Activated naive CD4-positive, alpha-beta T cell treated with anti-CD3 and anti-CD28 coated beads, Interleukin-2, amount 10 ng/mL, durations not matched to agents 7 days and 5 days (primary cell): ENCODE measurements around the gene SLA2.
"Not testable (repeated sequence)": the region's sequence is repeated elsewhere in the genome, so short reads cannot be mapped to it uniquely, and the experiment has no call there.

ENCODE experiments used
- CTCF ChIA-PET: fragments of 350-600 bp; sonication (Branson Sonifier 250); formaldehyde crosslinking; loops from one replicate; lab custom pipeline; 2021; ENCODE audit warnings: antibody characterized with exemption; lab: Charles Lee
- DNase-seq: peaks from one replicate; pipeline ENCODE4 v3.0.0-alpha.2; 2020
- H3K27ac Mint-ChIP-seq: one replicate; pipeline ENCODE4 v1.8.0; 2021; ENCODE audit warnings: mild to moderate bottlenecking, moderate library complexity, mixed read lengths
- H3K27me3 Mint-ChIP-seq: one replicate; pipeline ENCODE4 v1.8.0; 2021; ENCODE audit warnings: mild to moderate bottlenecking, mixed read lengths
- H3K36me3 Mint-ChIP-seq: one replicate; pipeline ENCODE4 v1.8.0; 2021; ENCODE audit warnings: mixed read lengths
- H3K4me1 Mint-ChIP-seq: one replicate; pipeline ENCODE4 v1.8.0; 2021; ENCODE audit warnings: mixed read lengths
- H3K4me3 Mint-ChIP-seq: one replicate; pipeline ENCODE4 v1.8.0; 2021; ENCODE audit warnings: mild to moderate bottlenecking, moderate library complexity, mixed read lengths
- H3K9me3 Mint-ChIP-seq: one replicate; pipeline ENCODE4 v1.8.0; 2021; ENCODE audit warnings: mixed read lengths

The SLA2 gene

DNA sequence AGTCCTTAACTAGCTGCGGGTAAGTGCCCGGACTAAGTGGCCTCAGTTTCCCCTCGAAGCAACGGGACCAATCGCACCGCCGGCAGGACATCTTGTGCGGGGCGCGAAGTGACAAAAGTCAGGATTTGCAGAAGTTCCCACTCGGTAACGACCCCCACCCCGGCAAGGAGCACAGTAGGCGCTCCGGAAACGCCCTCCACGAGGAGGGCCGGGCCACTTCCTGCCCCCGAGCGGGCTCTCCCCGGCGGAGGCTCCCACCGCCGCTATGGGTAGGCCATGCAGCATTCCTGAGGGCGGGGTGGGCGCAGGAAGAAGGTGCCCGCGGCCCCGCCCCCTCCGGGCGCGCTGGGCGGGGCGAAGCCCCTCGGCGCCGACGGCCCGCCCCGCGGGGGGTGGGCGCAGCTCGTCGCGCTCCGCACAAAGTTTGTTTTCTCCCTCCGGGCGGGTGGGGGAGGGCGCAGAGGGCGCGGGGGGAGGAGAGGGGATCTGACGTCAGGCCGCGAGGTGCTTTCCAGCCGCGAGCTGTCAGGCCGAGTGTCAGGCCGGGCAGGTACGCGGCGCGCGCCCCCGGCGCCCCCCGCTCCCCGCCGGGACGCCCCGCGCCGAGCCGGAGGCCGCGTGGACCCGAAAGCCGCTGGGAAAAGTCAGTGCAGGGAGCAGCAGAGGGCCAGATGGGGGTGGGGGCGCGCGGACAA, 72.7 kb downstream of the SLA2 start, which contains the start of gene TGIF2:
Gene TGIF2, plus strand, starts transcription at position 495 of the 695 bp plus-strand sequence. CDS start 5,178 bp downstream, outside the sequence.
- peak within 1 kb of the TSS; percentile 87 for H3K4me3 Mint-ChIP-seq
- no peaks in the 10 kb centered on the region for H3K9me3 Mint-ChIP-seq

DNA sequence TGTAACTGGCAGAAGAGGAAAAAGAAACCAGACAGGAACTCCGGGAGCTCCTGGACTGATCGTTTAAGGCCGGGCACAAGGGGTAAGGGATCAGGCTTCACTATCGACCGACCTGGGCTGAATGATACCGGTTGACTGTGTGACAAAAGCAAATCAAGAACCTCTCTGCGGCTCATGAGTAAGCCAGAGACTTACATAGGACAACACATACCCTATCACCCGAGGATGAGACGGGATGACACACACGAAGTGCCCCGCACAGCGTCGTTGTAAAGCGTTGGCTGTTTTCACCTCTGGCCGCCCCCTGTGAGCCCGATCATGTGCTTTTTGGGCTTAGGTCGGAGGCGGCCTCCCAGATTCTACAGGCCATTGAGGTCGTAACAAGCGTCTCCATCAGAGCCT, 73.3 kb downstream of the SLA2 start:
- H3K4me1 Mint-ChIP-seq, result peaks cover 37% of the 10 kb centered on the region
- H3K4me3 Mint-ChIP-seq, result peak overlapping the region; percentile 77
- peak overlapping the region; percentile 98 for H3K27ac Mint-ChIP-seq
- CTCF ChIA-PET, result interaction anchor here (1.4 kb wide), 1 partner anchor 19 kb away, joined by 4 read pairs; no protein-coding TSS in a partner anchor
- peaks cover 16% of the 10 kb centered on the region for H3K36me3 Mint-ChIP-seq
- peaks cover 5% of the 10 kb centered on the region for H3K27me3 Mint-ChIP-seq
- no peaks in the 10 kb centered on the region for H3K9me3 Mint-ChIP-seq
- peak; percentile 63 for DNase-seq

More for the DNA sequence above, 72.7 kb downstream of the SLA2 start, which contains the start of gene TGIF2:
- peaks cover 16% of the 10 kb centered on the region for H3K36me3 Mint-ChIP-seq
- CTCF ChIA-PET, result interaction anchor here (0.7 to 1.4 kb wide), 2 partner anchors 11 to 19 kb away, joined by 3 to 4 read pairs; no protein-coding TSS in a partner anchor
- H3K27ac Mint-ChIP-seq, result peak within 1 kb of the TSS; percentile 98
- H3K4me1 Mint-ChIP-seq, result peaks cover 37% of the 10 kb centered on the region
- peaks cover 5% of the 10 kb centered on the region for H3K27me3 Mint-ChIP-seq
- peak; percentile 89 for DNase-seq

DNA sequence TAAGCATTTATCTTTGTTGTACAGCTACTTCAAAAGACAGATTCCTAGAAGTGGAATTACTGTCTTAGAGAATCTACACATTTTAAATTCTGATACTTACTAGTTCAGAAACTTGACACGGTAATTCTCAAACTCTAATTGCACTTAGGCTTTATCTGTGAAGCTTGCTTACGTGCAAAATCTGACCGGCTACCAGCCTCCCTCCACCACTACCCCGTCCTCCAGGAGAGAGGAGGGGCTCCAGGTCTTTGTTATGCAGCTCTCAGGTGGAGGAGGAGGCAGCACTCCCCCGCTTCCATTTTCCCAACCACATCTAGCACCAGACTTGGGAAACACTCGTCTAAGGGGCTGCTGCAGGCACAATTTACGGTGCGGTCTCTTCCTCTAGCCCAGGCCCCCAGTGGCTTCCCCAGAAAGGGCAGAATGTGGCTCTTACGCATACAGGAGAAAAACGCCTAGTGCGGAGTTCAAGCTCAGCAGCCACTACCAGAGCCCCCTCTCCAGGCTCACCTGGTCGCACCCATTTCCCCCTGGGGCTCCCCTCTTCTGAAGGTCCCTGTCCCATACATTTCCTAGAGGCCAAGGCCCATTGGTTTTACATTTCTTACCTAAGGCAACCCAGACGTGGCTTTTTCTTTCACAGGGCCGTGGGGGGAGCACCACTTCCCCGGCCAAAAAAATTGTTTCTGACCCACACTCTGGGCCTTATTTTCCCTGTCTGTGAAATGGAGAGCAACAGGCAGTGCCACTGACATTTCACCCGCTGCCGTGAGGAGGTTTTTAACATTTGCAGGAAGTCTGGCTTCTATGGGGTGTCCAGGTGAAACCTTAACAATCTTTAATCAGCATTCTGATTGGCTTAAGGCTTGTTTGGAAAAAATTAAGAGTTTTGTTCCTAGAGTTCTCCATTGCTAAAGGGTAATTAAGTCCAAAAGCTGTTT, 74.2 kb downstream of the SLA2 start:
- Mint-ChIP-seq H3K27ac (peak overlapping the region; percentile 98), H3K27me3 (peaks cover 5% of the 10 kb centered on the region), H3K4me1 (peaks cover 37% of the 10 kb centered on the region), H3K4me3 (peak overlapping the region; percentile 77), H3K9me3 (no peaks in the 10 kb centered on the region), H3K36me3 (peaks cover 16% of the 10 kb centered on the region)
- DNase-seq, result no peak
- CTCF ChIA-PET, result interaction anchor here (0.8 to 2.6 kb wide), 5 partner anchors 10 to 44 kb away, joined by 3 to 7 read pairs (median 4); no protein-coding TSS in a partner anchor

DNA sequence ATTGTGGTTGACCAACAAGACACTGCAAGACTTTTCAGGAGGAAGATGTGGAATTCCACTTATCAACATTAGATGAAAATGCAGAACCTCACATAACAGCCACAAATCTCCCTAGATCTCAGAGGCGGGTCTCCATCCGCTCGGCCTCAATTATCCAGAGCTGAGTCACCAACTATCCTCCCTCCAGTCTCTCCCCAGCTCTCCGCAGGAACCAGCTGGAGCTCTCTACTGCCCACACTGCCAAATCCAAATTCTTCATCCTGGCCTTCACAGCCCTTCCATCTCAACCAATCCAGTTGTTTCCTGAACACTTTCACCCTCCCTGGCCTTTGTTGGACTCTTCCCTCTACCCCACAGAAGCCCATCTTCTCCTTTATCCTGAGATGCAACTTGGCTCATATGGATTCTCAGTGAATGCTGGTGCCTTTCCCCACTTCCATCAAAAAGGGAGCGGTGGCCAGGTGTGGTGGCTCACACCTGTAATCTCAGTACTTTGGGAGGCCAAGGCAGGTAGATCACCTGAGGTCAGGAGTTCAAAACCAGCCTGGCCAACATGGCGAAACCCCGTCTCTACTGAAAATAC, 76.1 kb downstream of the SLA2 start:
- Mint-ChIP-seq H3K27me3 (peaks cover 5% of the 10 kb centered on the region), H3K4me3 (no peak overlapping the region), H3K36me3 (peaks cover 3% of the 10 kb centered on the region), H3K9me3 (peaks cover 3% of the 10 kb centered on the region), H3K4me1 (peaks cover 20% of the 10 kb centered on the region), H3K27ac (no peak overlapping the region)
- no peak for DNase-seq
- CTCF ChIA-PET, result interaction anchor here (0.5 to 2.6 kb wide), 3 partner anchors 12 to 26 kb away, joined by 3 to 7 read pairs (median 7); no protein-coding TSS in a partner anchor

DNA sequence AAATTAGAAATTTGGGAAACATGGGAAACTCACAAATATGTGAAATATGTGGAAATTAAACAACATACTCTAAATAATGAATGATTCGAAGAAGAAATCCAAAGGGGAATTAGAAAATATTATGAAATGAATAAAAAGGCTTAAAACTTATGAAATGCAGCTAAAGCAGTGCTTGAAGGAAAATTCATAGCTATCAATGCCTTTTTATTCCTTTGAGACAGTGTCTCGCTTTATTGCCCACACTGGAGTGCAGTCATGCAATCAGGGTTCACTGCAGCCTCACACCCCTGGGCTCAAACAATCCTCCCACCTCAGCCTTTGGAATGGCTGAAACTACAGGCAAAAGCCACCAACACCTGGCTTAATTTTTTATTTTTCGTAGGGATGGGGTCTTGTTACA, 80.5 kb downstream of the SLA2 start:
- DNase-seq, result no peak
- Mint-ChIP-seq H3K4me1 (no peaks in the 10 kb centered on the region), H3K27ac (no peak overlapping the region), H3K9me3 (peaks cover 6% of the 10 kb centered on the region), H3K4me3 (no peak overlapping the region), H3K27me3 (peaks cover 12% of the 10 kb centered on the region), H3K36me3 (no peaks in the 10 kb centered on the region)
- CTCF ChIA-PET, result interaction anchor here (0.8 kb wide), 1 partner anchor 18 kb away, joined by 3 read pairs; no protein-coding TSS in a partner anchor

DNA sequence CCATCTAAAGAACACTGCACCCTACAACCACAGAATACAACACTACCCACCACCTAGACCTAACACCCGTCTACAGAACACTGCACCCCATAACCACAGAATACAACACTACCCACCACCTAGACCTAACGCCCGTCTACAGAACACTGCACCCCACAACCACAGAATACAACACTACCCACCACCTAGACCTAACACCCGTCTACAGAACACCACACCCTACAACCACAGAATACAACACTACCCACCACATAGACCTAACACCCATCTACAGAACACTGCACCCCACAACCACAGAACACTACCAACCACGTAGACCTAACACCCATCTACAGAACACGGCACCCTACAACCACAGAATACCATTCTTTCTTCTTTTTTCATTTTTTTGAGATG, 81.3 kb downstream of the SLA2 start:
- peaks cover 12% of the 10 kb centered on the region for H3K27me3 Mint-ChIP-seq
- not testable (repeated sequence) for H3K9me3 Mint-ChIP-seq, H3K36me3 Mint-ChIP-seq, H3K27ac Mint-ChIP-seq, H3K4me3 Mint-ChIP-seq, H3K4me1 Mint-ChIP-seq, DNase-seq
- CTCF ChIA-PET, result interaction anchor here (0.8 kb wide), 1 partner anchor 17 kb away, joined by 3 read pairs; no protein-coding TSS in a partner anchor

DNA sequence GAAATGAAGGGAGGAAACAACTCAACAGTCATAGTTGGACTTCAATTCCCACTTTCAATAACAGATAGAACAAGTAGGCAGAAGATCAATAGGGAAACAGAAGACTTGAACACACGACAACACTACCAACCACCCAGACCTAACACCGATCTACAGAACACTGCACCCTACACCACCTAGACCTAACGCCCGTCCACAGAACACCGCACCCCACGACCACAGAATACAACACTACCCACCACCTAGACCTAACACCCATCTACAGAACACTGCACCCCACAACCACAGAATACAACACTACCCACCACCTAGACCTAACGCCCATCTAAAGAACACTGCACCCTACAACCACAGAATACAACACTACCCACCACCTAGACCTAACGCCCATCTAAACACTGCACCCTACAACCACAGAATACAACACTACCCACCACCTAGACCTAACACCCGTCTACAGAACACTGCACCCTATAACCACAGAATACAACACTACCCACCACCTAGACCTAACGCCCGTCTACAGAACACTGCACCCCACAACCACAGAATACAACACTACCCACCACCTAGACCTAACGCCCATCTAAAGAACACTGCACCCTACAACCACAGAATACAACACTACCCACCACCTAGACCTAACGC, 81.8 kb downstream of the SLA2 start:
- H3K4me3 Mint-ChIP-seq, H3K4me1 Mint-ChIP-seq, CTCF ChIA-PET, H3K27ac Mint-ChIP-seq, H3K36me3 Mint-ChIP-seq, DNase-seq, H3K9me3 Mint-ChIP-seq: not testable (repeated sequence)
- H3K27me3 Mint-ChIP-seq, result peaks cover 12% of the 10 kb centered on the region

DNA sequence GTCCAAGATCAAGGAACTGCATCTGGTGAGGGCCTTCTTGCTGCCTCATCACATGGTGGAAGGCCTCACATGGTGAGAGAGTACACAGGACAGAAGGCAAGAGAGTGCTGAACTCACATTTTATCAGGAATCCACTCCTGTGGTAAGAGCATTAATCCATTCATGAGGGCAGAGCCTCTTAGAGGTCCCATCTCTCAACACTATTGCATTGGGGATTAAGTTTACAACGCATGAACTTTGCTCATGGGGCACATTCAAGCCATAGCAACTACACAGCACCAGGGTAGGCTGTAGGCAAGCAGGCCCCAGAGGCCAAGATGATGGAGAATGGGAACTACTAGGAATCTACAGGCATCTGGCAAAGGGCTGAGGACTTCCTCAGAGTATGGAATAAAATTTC, 82.6 kb downstream of the SLA2 start:
- DNase-seq, result no peak
- H3K9me3 Mint-ChIP-seq, result peaks cover 6% of the 10 kb centered on the region
- CTCF ChIA-PET, result no interaction called here
- no peak overlapping the region for H3K4me3 Mint-ChIP-seq
- no peaks in the 10 kb centered on the region for H3K4me1 Mint-ChIP-seq
- no peaks in the 10 kb centered on the region for H3K36me3 Mint-ChIP-seq
- H3K27me3 Mint-ChIP-seq, result peaks cover 12% of the 10 kb centered on the region
- no peak overlapping the region for H3K27ac Mint-ChIP-seq

DNA sequence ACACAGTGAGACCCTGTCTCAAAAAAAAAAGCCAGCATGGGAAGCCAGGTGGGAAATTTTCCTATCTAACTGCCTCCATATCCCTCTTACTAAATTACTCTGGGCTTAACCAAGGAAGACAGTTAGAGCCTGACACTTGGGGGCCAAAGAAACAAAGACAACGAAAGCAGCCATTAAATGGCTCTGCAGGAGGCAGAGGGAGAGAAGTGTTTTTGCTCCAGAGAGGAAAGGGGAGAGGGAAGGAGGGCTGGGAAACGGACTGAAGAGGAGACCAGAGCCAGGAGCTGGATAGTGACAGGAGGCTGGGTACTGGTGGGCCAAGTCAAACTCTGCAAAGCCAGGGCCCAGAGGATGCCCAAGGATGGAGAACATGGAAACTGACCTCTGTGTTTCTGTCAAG, 83.3 kb downstream of the SLA2 start:
- no peaks in the 10 kb centered on the region for H3K4me1 Mint-ChIP-seq
- no peaks in the 10 kb centered on the region for H3K36me3 Mint-ChIP-seq
- DNase-seq, result no peak
- no peak overlapping the region for H3K4me3 Mint-ChIP-seq
- no peak overlapping the region for H3K27ac Mint-ChIP-seq
- CTCF ChIA-PET, result interaction anchor here (0.6 kb wide), 1 partner anchor 50 kb away, joined by 3 read pairs; no protein-coding TSS in a partner anchor
- H3K27me3 Mint-ChIP-seq, result peaks cover 12% of the 10 kb centered on the region
- peaks cover 6% of the 10 kb centered on the region for H3K9me3 Mint-ChIP-seq
